Measurements from ENCODE around the gene MPPED1.

GRCh38 chr22:43451371-43452050, 39.7 kb downstream of the MPPED1 start:
- TF ChIP-seq CTCF (conservative IDR thresholded peaks at IDR 0.05; ENCODE audit: low read length) (no peak), EZH2phosphoT487 (IDR thresholded peaks at IDR 0.05; ENCODE audit: borderline replicate concordance) (no peak)

Measured in Loucy (cell line).